Ishikawa (cell line): Measurements from ENCODE around the gene FUBP3.

Source experiments
- CEBPB ChIP-seq: IDR thresholded peaks from 2 replicates; pipeline ENCODE4 v1.6.1; 2012
- CREB1 ChIP-seq: IDR thresholded peaks from 2 replicates; pipeline ENCODE4 v1.6.1; 2012; ENCODE audit warnings: low read depth
- EGR1 ChIP-seq: IDR thresholded peaks from 2 replicates; pipeline ENCODE4 v1.6.1; 2012
- EP300 ChIP-seq: IDR thresholded peaks from 2 replicates; pipeline ENCODE4 v1.6.1; 2012; ENCODE audit warnings: borderline replicate concordance
- FOXM1 ChIP-seq: IDR thresholded peaks from 2 replicates; pipeline ENCODE4 v1.6.1; 2012; ENCODE audit warnings: low read depth, borderline replicate concordance
- NFIC ChIP-seq: IDR thresholded peaks from 2 replicates; pipeline ENCODE4 v1.6.1; 2012
- RAD21 ChIP-seq: IDR thresholded peaks from 2 replicates; pipeline ENCODE4 v1.6.1; 2012; ENCODE audit warnings: low read depth
- REST ChIP-seq: IDR thresholded peaks from 2 replicates; pipeline ENCODE4 v1.6.1; 2012; ENCODE audit warnings: low read depth, mild to moderate bottlenecking
- TAF1 ChIP-seq: IDR thresholded peaks from 2 replicates; pipeline ENCODE4 v1.6.1; 2012; ENCODE audit warnings: low read depth, mild to moderate bottlenecking
- TCF12 ChIP-seq: IDR thresholded peaks from 2 replicates; pipeline ENCODE4 v1.6.1; 2012; ENCODE audit warnings: low read depth
- TEAD4 ChIP-seq: IDR thresholded peaks from 2 replicates; pipeline ENCODE4 v1.6.1; 2012
- USF1 ChIP-seq: IDR thresholded peaks from 2 replicates; pipeline ENCODE4 v1.6.1; 2012
- YY1 ChIP-seq: IDR thresholded peaks from 2 replicates; pipeline ENCODE4 v1.6.1; 2012; ENCODE audit warnings: low read depth
- ZBTB7A ChIP-seq: IDR thresholded peaks from 2 replicates; pipeline ENCODE4 v1.6.1; 2012; ENCODE audit warnings: low read depth
- TF ChIP-seq, protein P1 (sequence below): IDR thresholded peaks from 2 replicates; pipeline ENCODE4 v1.6.1; 2012

Gene FUBP3

DNA sequence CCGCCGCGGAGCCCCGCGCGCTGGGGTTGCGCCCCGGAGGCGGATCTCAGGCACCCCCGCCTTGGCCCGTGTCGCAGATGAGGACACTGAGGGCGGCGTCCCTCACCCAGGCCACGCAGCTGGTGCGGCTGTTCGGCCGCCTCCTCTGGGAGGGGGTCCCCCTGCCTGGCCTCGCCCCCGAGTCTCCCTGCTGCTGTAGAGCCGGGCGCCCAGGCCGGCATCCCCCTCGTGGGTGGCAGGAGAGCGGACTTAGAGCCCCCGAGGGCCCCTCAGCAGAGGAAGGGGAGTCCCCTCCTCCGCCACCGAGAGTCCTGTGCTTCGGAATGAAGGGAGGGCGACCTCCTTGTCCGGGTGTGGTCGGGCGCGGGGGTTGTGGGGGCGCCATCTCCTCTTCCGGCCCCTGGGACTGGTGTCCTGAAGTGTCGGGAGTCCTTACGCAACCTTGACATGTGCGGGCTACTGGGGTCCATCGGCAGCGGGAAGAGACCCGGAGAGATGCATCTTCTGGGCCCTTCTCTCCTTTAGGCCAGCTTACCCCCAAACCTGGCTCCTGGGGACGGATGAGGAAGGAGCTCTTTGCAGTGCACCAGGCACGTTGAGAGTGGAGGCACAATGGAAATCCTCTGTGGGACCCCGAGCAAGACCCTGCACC, 102.5 kb downstream of the FUBP3 start:
- no peak for TF ChIP-seq CREB1
- TF ChIP-seq, protein P1, sequence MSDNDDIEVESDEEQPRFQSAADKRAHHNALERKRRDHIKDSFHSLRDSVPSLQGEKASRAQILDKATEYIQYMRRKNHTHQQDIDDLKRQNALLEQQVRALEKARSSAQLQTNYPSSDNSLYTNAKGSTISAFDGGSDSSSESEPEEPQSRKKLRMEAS, result no peak
- TF ChIP-seq FOXM1, result no peak
- TF ChIP-seq CEBPB, result no peak
- no peak for TF ChIP-seq TEAD4
- no peak for TF ChIP-seq TAF1
- no peak for TF ChIP-seq REST
- TF ChIP-seq ZBTB7A, result no peak; the same call in 1 of the 2 replicates
- no peak for TF ChIP-seq TCF12
- TF ChIP-seq YY1, result no peak
- TF ChIP-seq NFIC, result no peak
- TF ChIP-seq EGR1, result no peak
- no peak for TF ChIP-seq RAD21
- no peak for TF ChIP-seq USF1
- no peak for TF ChIP-seq EP300

- TF ChIP-seq RAD21, result peak; percentile 94
- TF ChIP-seq, protein P1, result peak; percentile 40; the same call in 1 of the 2 replicates
- TF ChIP-seq TEAD4, result peak; percentile 62
- no peak for TF ChIP-seq ZBTB7A
- TF ChIP-seq EGR1, result 0 out of 2 replicates have a peak, but pooled peaks have one; percentile 26
Measured at GRCh38 chr9:130682421-130683121, 103.2 kb downstream of the FUBP3 start.

DNA sequence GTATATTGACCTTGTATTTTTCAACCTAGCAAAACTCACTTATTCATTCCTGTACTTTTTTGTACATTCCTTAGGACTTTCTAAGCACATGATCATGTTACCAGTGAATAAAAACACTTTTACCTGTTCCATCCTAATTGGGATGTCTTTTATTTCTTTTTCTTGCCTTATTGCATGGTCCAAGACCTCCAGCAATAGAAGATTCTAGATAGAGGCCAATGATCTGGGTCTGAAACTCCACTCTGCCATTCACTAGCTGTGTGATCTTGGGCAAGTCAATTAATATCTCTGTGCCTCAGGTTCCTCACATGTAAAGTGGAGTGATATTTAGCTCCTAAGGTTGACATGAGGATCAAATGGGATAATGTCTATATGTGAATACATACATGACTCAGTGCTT, 105.7 kb downstream of the FUBP3 start:
- TF ChIP-seq TAF1 (no peak), FOXM1 (no peak), TEAD4 (no peak), ZBTB7A (no peak), EP300 (no peak), TCF12 (no peak), RAD21 (no peak), CEBPB (no peak)

GRCh38 chr9:130687615-130688014, 108.2 kb downstream of the FUBP3 start:
- no peak for TF ChIP-seq TCF12
- TF ChIP-seq TEAD4, result no peak
- TF ChIP-seq FOXM1, result no peak
- TF ChIP-seq, protein P1, result no peak
- TF ChIP-seq YY1, result no peak
- no peak for TF ChIP-seq NFIC
- no peak for TF ChIP-seq EP300
- no peak for TF ChIP-seq USF1
- no peak for TF ChIP-seq ZBTB7A
- TF ChIP-seq REST, result no peak
